Tibial nerve (tissue), 4 donors: Measurements from ENCODE around the gene SLC5A12. TPM values are rescaled to one million over a fixed set of nuclear protein-coding genes. Genes with fewer than 3 reads are reported as not detected.

Source experiments
- DNase-seq, 2 donors: peaks; one replicate each; pipeline ENCODE4 v3.0.0-alpha.2; 2019; ENCODE audit warnings: low spot score in 2 of 2
- H3K27ac ChIP-seq, 4 donors: fragments of 200-600 bp; sonication (generic) in 3 of 4; one replicate each; pipeline ENCODE4 v1.5.1; 2017 to 2019; ENCODE audit warnings: mild to moderate bottlenecking in 1 of 4
- H3K27me3 ChIP-seq, 2 donors: fragments of 200-600 bp; sonication (generic) in 1 of 2; one replicate each; pipeline versions ENCODE4 v1.5.1 to v1.6.0; 2017 to 2019
- H3K36me3 ChIP-seq, 3 donors: fragments of 200-600 bp; sonication (generic); one replicate each; pipeline ENCODE4 v1.5.1; 2018 to 2019
- H3K4me1 ChIP-seq, 4 donors: fragments of 200-600 bp; sonication (generic) in 3 of 4; one replicate each; pipeline ENCODE4 v1.5.1; 2017 to 2019
- H3K4me3 ChIP-seq, 4 donors: fragments of 200-600 bp; sonication (generic) in 3 of 4; one replicate each; pipeline ENCODE4 v1.5.1; 2017 to 2019; ENCODE audit warnings: mild to moderate bottlenecking in 1 of 4, moderate library complexity in 1 of 4
- H3K9me3 ChIP-seq, 4 donors: fragments of 200-600 bp; sonication (generic) in 3 of 4; one replicate each; pipeline ENCODE4 v1.5.1; 2017 to 2019
- CTCF ChIP-seq, 5 experiments: fragments of 200-600 bp in 3 of 5; fragments of 450-650 bp in 2 of 5; sonication (generic) in 3 of 5; IDR thresholded peaks; one replicate each; pipeline ENCODE4 v1.5.1; 2016 to 2019; ENCODE audit warnings: antibody characterized with exemption in 5 of 5, mild to moderate bottlenecking in 3 of 5, moderate library complexity in 2 of 5
- EP300 ChIP-seq, 2 donors: sonication (generic); formaldehyde crosslinking; IDR thresholded peaks; one replicate each; pipeline ENCODE4 v1.6.1; 2017; ENCODE audit warnings: antibody characterized with exemption in 2 of 2, mild to moderate bottlenecking in 1 of 2
- POLR2A ChIP-seq, 2 donors: fragments of 450-650 bp; IDR thresholded peaks; one replicate each; pipeline ENCODE4 v1.6.1; 2017; ENCODE audit warnings: antibody characterized with exemption in 2 of 2, mild to moderate bottlenecking in 2 of 2, moderate library complexity in 2 of 2
- WGBS, 2 donors: methylation state at CpG; one replicate each; pipeline ENCODE4 v1.1.5; 2018; 5-methylcytosine and 5-hydroxymethylcytosine counted together
- total RNA-seq, 4 donors: library from RNA; depleted of rRNA; stranded (reverse); fragments of >200 nt; gene quantifications; one replicate each; pipeline ENCODE4 v1.1.0, GENCODE V29; 2016

The SLC5A12 gene
- under 1 TPM; under 0.01 to 0.90 (median 0.53) TPM for total RNA-seq

- H3K4me3 ChIP-seq: no peak within 1 kb of the TSS
- no peak within 1 kb of the TSS for H3K27ac ChIP-seq
- no peaks in the 10 kb centered on the region for H3K27me3 ChIP-seq
- no peaks in the 10 kb centered on the region for H3K36me3 ChIP-seq
- no peaks in the 10 kb centered on the region for H3K4me1 ChIP-seq
- TF ChIP-seq EP300 (IDR thresholded peaks at IDR 0.05) (no peak), CTCF (IDR thresholded peaks at IDR 0.05) (no peak), POLR2A (IDR thresholded peaks at IDR 0.05) (no peak)
- no peaks in the 10 kb centered on the region for H3K9me3 ChIP-seq
- no peak for DNase-seq
- 55 to 67% methylated on average over 3 of the region's 3 CpGs for WGBS, 2 donors
These were observed at the start of gene SLC5A12 for GRCh38 chr11:26721948-26722475. Gene SLC5A12, minus strand, starts transcription at chr11:26722060. Its CDS starts 346 bp downstream, at chr11:26721714.

- TF ChIP-seq POLR2A (IDR thresholded peaks at IDR 0.05): no peak
- TF ChIP-seq EP300 (IDR thresholded peaks at IDR 0.05): no peak
- no peak for TF ChIP-seq CTCF (IDR thresholded peaks at IDR 0.05)
- H3K4me3 ChIP-seq: no peak overlapping the region
- no peak for DNase-seq
These were observed 47.2 kb upstream of the SLC5A12 start for GRCh38 chr11:26769027-26769426.

GRCh38 chr11:26767060-26767459 is 45.2 kb upstream of the SLC5A12 start:
- no peaks in the 10 kb centered on the region for H3K9me3 ChIP-seq
- no peak for TF ChIP-seq POLR2A (IDR thresholded peaks at IDR 0.05)
- TF ChIP-seq CTCF (IDR thresholded peaks at IDR 0.05): no peak
- TF ChIP-seq EP300 (IDR thresholded peaks at IDR 0.05): no peak
- H3K4me3 ChIP-seq: no peak overlapping the region
- no peaks in the 10 kb centered on the region for H3K27me3 ChIP-seq
- no peak overlapping the region for H3K27ac ChIP-seq
- H3K4me1 ChIP-seq: no peaks in the 10 kb centered on the region
- WGBS, 2 donors: 92 to 93% methylated on average over 2 of the region's 2 CpGs
- DNase-seq: no peak
- H3K36me3 ChIP-seq: no peaks in the 10 kb centered on the region

More at GRCh38 chr11:26769027-26769426, 47.2 kb upstream of the SLC5A12 start:
- no peaks in the 10 kb centered on the region for H3K9me3 ChIP-seq
- H3K4me1 ChIP-seq: no peaks in the 10 kb centered on the region
- no peaks in the 10 kb centered on the region for H3K27me3 ChIP-seq
- H3K27ac ChIP-seq: no peak overlapping the region
- no peaks in the 10 kb centered on the region for H3K36me3 ChIP-seq

GRCh38 chr11:26765323-26765722 is 43.5 kb upstream of the SLC5A12 start:
- Histone ChIP-seq H3K27ac (no peak overlapping the region), H3K27me3 (no peaks in the 10 kb centered on the region), H3K9me3 (no peaks in the 10 kb centered on the region), H3K4me3 (no peak overlapping the region), H3K36me3 (no peaks in the 10 kb centered on the region), H3K4me1 (no peaks in the 10 kb centered on the region)
- no peak for DNase-seq
- TF ChIP-seq CTCF (IDR thresholded peaks at IDR 0.05) (no peak), POLR2A (IDR thresholded peaks at IDR 0.05) (no peak), EP300 (IDR thresholded peaks at IDR 0.05) (no peak)
- WGBS, 2 donors: 94 to 95% methylated on average over 3 of the region's 3 CpGs

- H3K27me3 ChIP-seq: no peaks in the 10 kb centered on the region
- H3K9me3 ChIP-seq: no peaks in the 10 kb centered on the region
- no peaks in the 10 kb centered on the region for H3K4me1 ChIP-seq
- WGBS, 2 donors: 86 to 97% methylated on average over 3 of the region's 3 CpGs
- DNase-seq: no peak
- no peak for TF ChIP-seq CTCF (IDR thresholded peaks at IDR 0.05)
- TF ChIP-seq EP300 (IDR thresholded peaks at IDR 0.05): no peak
- no peak for TF ChIP-seq POLR2A (IDR thresholded peaks at IDR 0.05)
- H3K36me3 ChIP-seq: no peaks in the 10 kb centered on the region
- H3K27ac ChIP-seq: no peak overlapping the region
- no peak overlapping the region for H3K4me3 ChIP-seq
These were observed 43.0 kb upstream of the SLC5A12 start for GRCh38 chr11:26764825-26765224.
